WTC11 (cell line): ENCODE data around the gene PARVB. TPM values are rescaled to one million over a fixed set of nuclear protein-coding genes. Genes with fewer than 3 reads are reported as not detected.

ENCODE experiments used
- ATAC-seq: fragments of 200-7000 bp; cut with Tn5 transposase; 2 replicates; pipeline ENCODE4 v1.10.0; 2021; ENCODE audit warnings: mild to moderate bottlenecking, moderate library complexity
- CTCF ChIA-PET: fragments of 300-600 bp; sonication (Branson Sonifier 250); formaldehyde crosslinking; loops from one replicate; lab custom pipeline; 2021; ENCODE audit warnings: antibody characterized with exemption; lab: Charles Lee
- POLR2A ChIA-PET: fragments of 350-600 bp; sonication (Branson Sonifier 250); formaldehyde crosslinking; loops from one replicate; lab custom pipeline; 2021; ENCODE audit warnings: antibody characterized with exemption; lab: Charles Lee
- DNase-seq: peaks from one replicate; pipeline ENCODE4 v3.0.0; 2021; ENCODE audit warnings: low spot score
- H3K27ac Mint-ChIP-seq: 2 replicates; pipeline ENCODE4 v1.8.0; 2021; ENCODE audit warnings: mixed read lengths
- H3K27me3 Mint-ChIP-seq: 2 replicates; pipeline ENCODE4 v1.8.0; 2021; ENCODE audit warnings: low read depth, mild to moderate bottlenecking, moderate library complexity, mixed read lengths
- H3K36me3 Mint-ChIP-seq: 2 replicates; pipeline ENCODE4 v1.8.0; 2021; ENCODE audit warnings: mixed read lengths
- H3K4me1 Mint-ChIP-seq: 2 replicates; pipeline ENCODE4 v1.8.0; 2022; ENCODE audit warnings: mixed read lengths
- H3K4me3 Mint-ChIP-seq: 2 replicates; pipeline ENCODE4 v1.8.0; 2021; ENCODE audit warnings: mild to moderate bottlenecking, moderate library complexity, mixed read lengths
- H3K9me3 Mint-ChIP-seq: 2 replicates; pipeline ENCODE4 v1.8.0; 2021; ENCODE audit warnings: mixed read lengths
- AFF4 ChIP-seq: sonication (generic); formaldehyde crosslinking; IDR thresholded peaks from 2 replicates; pipeline ENCODE4 v1.8.1; 2023; ENCODE audit warnings: mild to moderate bottlenecking, missing genetic modification reagents, borderline replicate concordance
- ARID4B ChIP-seq: sonication (generic); formaldehyde crosslinking; IDR thresholded peaks from 2 replicates; pipeline ENCODE4 v1.8.0; 2023; ENCODE audit warnings: missing genetic modification reagents, mild to moderate bottlenecking, borderline replicate concordance
- ATF2 ChIP-seq: sonication (generic); formaldehyde crosslinking; IDR thresholded peaks from 2 replicates; pipeline ENCODE4 v1.8.1; 2022; ENCODE audit warnings: low read depth, missing genetic modification reagents, borderline replicate concordance
- ELF4 ChIP-seq: sonication (generic); formaldehyde crosslinking; IDR thresholded peaks from 2 replicates; pipeline ENCODE4 v1.8.1; 2022; ENCODE audit warnings: low read depth, mild to moderate bottlenecking, moderate library complexity, missing genetic modification reagents
- FOXP4 ChIP-seq: sonication (generic); formaldehyde crosslinking; IDR thresholded peaks from 2 replicates; pipeline ENCODE4 v1.8.0; 2022; ENCODE audit warnings: mild to moderate bottlenecking, missing genetic modification reagents
- GTF2I ChIP-seq: fragments of 250-450 bp; sonication (Bioruptor Pico); conservative IDR thresholded peaks from 2 replicates; pipeline ENCODE4 v1.4.0; 2021; ENCODE audit warnings: mild to moderate bottlenecking
- HMGA2 ChIP-seq: fragments of 250-450 bp; sonication (Bioruptor Pico); IDR thresholded peaks from 2 replicates; pipeline ENCODE4 v1.4.0; 2021; ENCODE audit warnings: mild to moderate bottlenecking, moderate library complexity
- MXD4 ChIP-seq: fragments of 250-450 bp; sonication (Bioruptor Pico); IDR thresholded peaks from 2 replicates; pipeline ENCODE4 v1.8.0; 2021; ENCODE audit warnings: mild to moderate bottlenecking, moderate library complexity, borderline replicate concordance
- NR1H2 ChIP-seq: sonication (generic); formaldehyde crosslinking; IDR thresholded peaks from 2 replicates; pipeline ENCODE4 v1.9.0; 2021; ENCODE audit warnings: mild to moderate bottlenecking, moderate library complexity, missing genetic modification reagents
- NR3C1 ChIP-seq: sonication (generic); formaldehyde crosslinking; conservative IDR thresholded peaks from 2 replicates; pipeline ENCODE4 v1.8.1; 2023; ENCODE audit warnings: low read depth, mild to moderate bottlenecking, missing genetic modification reagents
- SMAD3 ChIP-seq: sonication (generic); formaldehyde crosslinking; IDR thresholded peaks from 2 replicates; pipeline ENCODE4 v1.8.0; 2022; ENCODE audit warnings: missing genetic modification reagents, mild to moderate bottlenecking, borderline replicate concordance
- ZNF219 ChIP-seq: sonication (generic); formaldehyde crosslinking; IDR thresholded peaks from 2 replicates; pipeline ENCODE4 v1.8.0; 2023; ENCODE audit warnings: missing genetic modification reagents, mild to moderate bottlenecking, borderline replicate concordance
- ZNF232 ChIP-seq: sonication (generic); formaldehyde crosslinking; IDR thresholded peaks from 2 replicates; pipeline ENCODE4 v1.8.0; 2022; ENCODE audit warnings: mild to moderate bottlenecking, missing genetic modification reagents
- ZNF423 ChIP-seq: fragments of 250-450 bp; sonication (Bioruptor Pico); IDR thresholded peaks from 2 replicates; pipeline ENCODE4 v2.1.2; 2022; ENCODE audit warnings: mild to moderate bottlenecking, moderate library complexity
- total RNA-seq: library from RNA; stranded (reverse); gene quantifications from 3 replicates; pipeline ENCODE4 v1.2.3, GENCODE V29; 2021

PARVB gene
- total RNA-seq, 1 experiment from 2014 or later, result 3.3 TPM

GRCh38 chr22:44092636-44093220 is 68.6 kb downstream of the PARVB start (continued):
- no peak for TF ChIP-seq AFF4
- no peak for TF ChIP-seq FOXP4 (CRISPR knock-in tag)
- TF ChIP-seq SMAD3, result no peak
- no peak for TF ChIP-seq ZNF423
- no peak for TF ChIP-seq ELF4 (CRISPR knock-in tag)
- TF ChIP-seq ZNF232 (CRISPR knock-in tag), result no peak

- CTCF ChIA-PET, result interaction anchor here (2.8 kb wide), 1 partner anchor 8 kb away, joined by 18 read pairs; no protein-coding TSS in a partner anchor
These were observed 69.7 kb downstream of the PARVB start for GRCh38 chr22:44093791-44094190.

More at GRCh38 chr22:44093791-44094190, 69.7 kb downstream of the PARVB start:
- H3K9me3 Mint-ChIP-seq, result no peaks in the 10 kb centered on the region
- DNase-seq, result no peak
- POLR2A ChIA-PET, result no interaction called here
- no peak overlapping the region for H3K4me3 Mint-ChIP-seq
- no peak for ATAC-seq
- no peaks in the 10 kb centered on the region for H3K36me3 Mint-ChIP-seq
- H3K4me1 Mint-ChIP-seq, result peaks cover 4% of the 10 kb centered on the region
- TF ChIP-seq AFF4 (no peak), ZNF423 (no peak), ZNF219 (no peak), NR1H2 (CRISPR knock-in tag) (no peak), NR3C1 (CRISPR knock-in tag) (no peak), GTF2I (no peak), ATF2 (CRISPR knock-in tag) (no peak), ARID4B (CRISPR knock-in tag) (no peak), MXD4 (CRISPR knock-in tag) (no peak), HMGA2 (CRISPR knock-in tag) (no peak)
- no peak overlapping the region for H3K27ac Mint-ChIP-seq
- H3K27me3 Mint-ChIP-seq, result no peaks in the 10 kb centered on the region
